CD14-positive monocyte (primary cell): ENCODE data around the gene HERPUD1. TPM values are rescaled to one million over a fixed set of nuclear protein-coding genes. Genes with fewer than 3 reads are reported as not detected.

Experiments
- DNase-seq, 3 donors: peaks; one replicate each; pipeline ENCODE4 v3.0.0-alpha.2; 2011 to 2022
- H2AFZ ChIP-seq: 2 replicates; pipeline ENCODE4 v1.6.0; 2012; ENCODE audit warnings: mild to moderate bottlenecking, low read depth, low read length, inconsistent platforms; ENCODE audit not compliant: insufficient read depth, poor library complexity, severe bottlenecking
- H3K27ac ChIP-seq, 2 donors: 1 replicate in 1 of 2; 2 replicates in 1 of 2; pipeline ENCODE4 v1.5.1; 2012 to 2013; ENCODE audit warnings: low read length in 2 of 2, control low read depth in 1 of 2, inconsistent platforms in 1 of 2, low read depth in 1 of 2, mild to moderate bottlenecking in 1 of 2
- H3K27me3 ChIP-seq, 2 donors: one replicate each; pipeline versions ENCODE4 v1.6.0 to v1.6.1; 2011 to 2013; ENCODE audit warnings: low read length in 2 of 2; ENCODE audit not compliant: control insufficient read depth in 2 of 2, insufficient read depth in 2 of 2
- H3K36me3 ChIP-seq, 2 donors: replicated peaks in 1 of 2; 1 replicate in 1 of 2; 2 replicates in 1 of 2; pipeline versions ENCODE4 v1.5.1 to v1.6.1; 2012 to 2013; ENCODE audit warnings: low read length in 2 of 2, control low read depth in 1 of 2, inconsistent platforms in 1 of 2, mild to moderate bottlenecking in 1 of 2; ENCODE audit not compliant: insufficient read depth in 2 of 2, control insufficient read depth in 1 of 2
- H3K4me1 ChIP-seq, 2 donors: 1 replicate in 1 of 2; 2 replicates in 1 of 2; pipeline versions ENCODE4 v1.5.1 to v1.6.1; 2012 to 2013; ENCODE audit warnings: low read length in 2 of 2, control low read depth in 1 of 2, inconsistent platforms in 1 of 2, mild to moderate bottlenecking in 1 of 2, moderate library complexity in 1 of 2; ENCODE audit not compliant: insufficient read depth in 2 of 2, control insufficient read depth in 1 of 2
- H3K4me2 ChIP-seq: replicated peaks from 2 replicates; pipeline ENCODE3; 2012; ENCODE audit warnings: low read length, moderate library complexity, mild to moderate bottlenecking; ENCODE audit not compliant: poor library complexity, severe bottlenecking; ENCODE audit errors: extremely low read depth
- H3K4me3 ChIP-seq, 3 experiments: fragments of 200-600 bp in 1 of 3; sonication (generic) in 1 of 3; replicated peaks in 1 of 3; 1 replicate in 2 of 3; 2 replicates in 1 of 3; pipeline ENCODE4 v1.5.1; 2011 to 2013; ENCODE audit warnings: low read length in 3 of 3, mild to moderate bottlenecking in 3 of 3, control low read depth in 2 of 3, low read depth in 2 of 3, inconsistent platforms in 1 of 3, moderate library complexity in 1 of 3
- H3K79me2 ChIP-seq: 2 replicates; pipeline ENCODE4 v1.6.0; 2012; ENCODE audit warnings: mild to moderate bottlenecking, control low read depth, inconsistent platforms, low read length, moderate library complexity; ENCODE audit not compliant: insufficient read depth
- H3K9ac ChIP-seq: 2 replicates; pipeline ENCODE4 v1.6.0; 2017; ENCODE audit warnings: low read length, mild to moderate bottlenecking; ENCODE audit not compliant: insufficient read depth, poor library complexity, severe bottlenecking
- H3K9me3 ChIP-seq, 2 donors: replicated peaks in 1 of 2; 1 replicate in 1 of 2; 2 replicates in 1 of 2; pipeline versions ENCODE4 v1.5.1 to v1.6.1; 2012 to 2013; ENCODE audit warnings: low read length in 2 of 2, control low read depth in 1 of 2; ENCODE audit not compliant: control insufficient read depth in 1 of 2, insufficient read depth in 1 of 2
- H4K20me1 ChIP-seq: 2 replicates; pipeline ENCODE4 v1.6.0; 2012; ENCODE audit warnings: mild to moderate bottlenecking, low read length, control low read depth, moderate library complexity; ENCODE audit not compliant: insufficient read depth
- H3K27ac Mint-ChIP-seq, 7 donors: one replicate each; pipeline ENCODE4 v1.8.0; 2020; ENCODE audit warnings: mild to moderate bottlenecking in 7 of 7, mixed read lengths in 7 of 7, moderate library complexity in 6 of 7, inconsistent platforms in 2 of 7
- H3K27me3 Mint-ChIP-seq, 3 donors: one replicate each; pipeline ENCODE4 v1.8.0; 2021 to 2022; ENCODE audit warnings: low read depth in 3 of 3, mild to moderate bottlenecking in 3 of 3, mixed read lengths in 3 of 3, moderate library complexity in 3 of 3, inconsistent platforms in 1 of 3
- H3K36me3 Mint-ChIP-seq, 2 donors: one replicate each; pipeline ENCODE4 v1.8.0; 2020; ENCODE audit warnings: mixed read lengths in 2 of 2, inconsistent platforms in 1 of 2, mild to moderate bottlenecking in 1 of 2
- H3K4me1 Mint-ChIP-seq: one replicate; pipeline ENCODE4 v1.8.0; 2020; ENCODE audit warnings: mild to moderate bottlenecking, mixed read lengths
- H3K4me3 Mint-ChIP-seq, 2 donors: one replicate each; pipeline ENCODE4 v1.8.0; 2020; ENCODE audit warnings: mild to moderate bottlenecking in 2 of 2, mixed read lengths in 2 of 2, moderate library complexity in 1 of 2
- H3K9me3 Mint-ChIP-seq, 7 donors: one replicate each; pipeline ENCODE4 v1.8.0; 2020 to 2022; ENCODE audit warnings: mixed read lengths in 7 of 7, mild to moderate bottlenecking in 6 of 7, moderate library complexity in 6 of 7, inconsistent platforms in 2 of 7
- CTCF ChIP-seq: fragments of 200-600 bp; IDR thresholded peaks from one replicate; pipeline ENCODE4 v1.8.0; 2022; ENCODE audit warnings: antibody characterized with exemption, mild to moderate bottlenecking
- WGBS: methylation state at CpG from one replicate; pipeline ENCODE4 v1.1.5; 2013; ENCODE audit warnings: missing lambda C conversion rate; ENCODE audit not compliant: insufficient coverage; 5-methylcytosine and 5-hydroxymethylcytosine counted together
- intact Hi-C, 2 donors: fragments of 100-400 bp; cut with micrococcal nuclease; formaldehyde crosslinking; loops; one replicate each; pipeline versions ENCODE4 v1.15.0 to v1.15.1; 2023
- polyA plus RNA-seq, 3 donors: library from polyadenylated mRNA; depleted of rRNA in 1 of 3; unstranded in 2 of 3; stranded (reverse) in 1 of 3; fragments of 300-500 nt in 2 of 3; fragments of >200 nt in 1 of 3; fragmentation: Illumina TruSeq in 2 of 3; gene quantifications; 1 replicate in 2 of 3; 2 replicates in 1 of 3; pipeline ENCODE4 v1.2.3, GENCODE V29; 2012 to 2021

Gene HERPUD1
- polyA plus RNA-seq, 3 donors, result 179 to 454 (median 186) TPM

DNA sequence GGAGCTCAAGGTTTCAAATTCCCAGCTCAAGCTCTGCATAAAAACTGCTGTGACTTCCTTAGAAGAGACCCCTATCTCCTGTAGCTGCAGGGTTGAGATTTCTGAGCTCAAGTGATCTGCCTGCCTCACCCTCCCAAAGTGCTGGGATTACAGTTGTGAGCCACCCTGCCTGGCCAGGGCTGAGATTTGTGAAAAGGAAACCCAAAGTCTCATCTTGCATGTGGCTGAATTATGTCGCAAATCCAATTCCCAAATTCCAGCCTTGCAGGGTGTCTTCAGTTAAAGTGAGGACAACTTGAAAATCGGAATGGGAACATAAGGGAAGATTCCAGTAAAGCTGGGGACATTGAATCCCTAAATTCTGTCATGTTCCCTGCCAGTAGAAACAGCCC is 15.7 kb downstream of the HERPUD1 start:
- DNase-seq, result no peak
- H3K9me3 Mint-ChIP-seq, result no peaks in the 10 kb centered on the region
- no peak overlapping the region for H3K9ac ChIP-seq
- H3K27ac ChIP-seq, result no peak overlapping the region
- H3K27me3 ChIP-seq, result no peaks in the 10 kb centered on the region
- H3K4me1 Mint-ChIP-seq, result peaks cover 26% of the 10 kb centered on the region
- H3K36me3 ChIP-seq, result peaks cover 35 to 52% of the 10 kb centered on the region in 2 donors
- no peaks in the 10 kb centered on the region for H3K79me2 ChIP-seq
- WGBS, result no CpG with 5 or more reads among the region's 2 CpGs
- H3K9me3 ChIP-seq, result no peaks in the 10 kb centered on the region
- no peak overlapping the region for H3K4me3 Mint-ChIP-seq
- peaks cover 0 to 3% (median 2%) of the 10 kb centered on the region in 3 donors for H3K27me3 Mint-ChIP-seq
- H4K20me1 ChIP-seq, result peaks cover 64% of the 10 kb centered on the region
- H3K27ac Mint-ChIP-seq, result peak overlapping the region in 2 of 7 donors; percentile 35 to 37
- H3K4me3 ChIP-seq, result no peak overlapping the region
- no peak for TF ChIP-seq CTCF
- H3K36me3 Mint-ChIP-seq, result peaks cover 40 to 53% of the 10 kb centered on the region in 2 donors
- H3K4me1 ChIP-seq, result peaks cover 23% of the 10 kb centered on the region in 2 donors
- no peak overlapping the region for H2AFZ ChIP-seq
- H3K4me2 ChIP-seq, result no peak overlapping the region
- intact Hi-C loops, result no loop called here

DNA sequence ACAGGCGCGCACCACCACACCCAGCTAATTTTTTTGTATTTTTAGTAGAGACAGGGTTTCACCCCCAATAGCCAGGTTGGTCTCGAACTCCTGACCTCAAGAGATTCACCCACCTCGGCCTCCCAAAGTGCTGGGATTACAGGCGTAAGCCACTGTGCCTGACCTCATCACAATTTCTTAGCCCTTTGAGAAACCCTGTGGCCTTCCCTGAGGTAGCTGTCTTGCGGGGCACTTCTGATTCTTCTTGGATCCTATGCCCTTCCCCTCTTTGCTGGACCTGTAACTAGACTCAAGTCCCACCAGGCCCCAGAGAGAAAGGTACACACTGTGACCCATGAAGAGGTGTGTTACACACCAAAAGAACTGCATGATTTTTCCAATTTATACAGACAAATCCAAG is 16.3 kb downstream of the HERPUD1 start:
- Histone ChIP-seq H3K4me1 (peaks cover 23% of the 10 kb centered on the region in 2 donors), H3K27me3 (no peaks in the 10 kb centered on the region), H3K9me3 (no peaks in the 10 kb centered on the region), H3K36me3 (peaks cover 29 to 46% of the 10 kb centered on the region in 2 donors), H3K27ac (no peak overlapping the region), H3K79me2 (no peaks in the 10 kb centered on the region), H2AFZ (no peak overlapping the region), H4K20me1 (peaks cover 58% of the 10 kb centered on the region), H3K4me2 (no peak overlapping the region), H3K9ac (no peak overlapping the region), H3K4me3 (no peak overlapping the region)
- Mint-ChIP-seq H3K9me3 (no peaks in the 10 kb centered on the region), H3K4me1 (peaks cover 26% of the 10 kb centered on the region), H3K36me3 (peaks cover 33 to 46% of the 10 kb centered on the region in 2 donors), H3K27ac (peak overlapping the region in 4 of 7 donors; percentile 21 to 72 (median 32)), H3K27me3 (peaks cover 0 to 3% (median 2%) of the 10 kb centered on the region in 3 donors), H3K4me3 (no peak overlapping the region)
- TF ChIP-seq CTCF, result no peak
- 90% methylated on average over 2 of the region's 6 CpGs for WGBS
- intact Hi-C loops, result no loop called here
- no peak for DNase-seq
